A549 (cell line): ENCODE measurements around the gene MCM8. TPM values are rescaled to one million over a fixed set of nuclear protein-coding genes. Genes with fewer than 3 reads are reported as not detected.

Experiments
- ATAC-seq, 2 experiments: fragments of 200-7000 bp in 1 of 2; fragments of >200 bp in 1 of 2; cut with Nextera tagmentation in 1 of 2; cut with Tn5 transposase in 1 of 2; 3 replicates each; pipeline versions ENCODE4 v1.8.0 to v1.9.1; 2018 to 2020; ENCODE audit warnings: mild to moderate bottlenecking in 1 of 2, moderate library complexity in 1 of 2
- CTCF ChIA-PET: fragments of 300-600 bp; sonication (Branson Sonifier 250); formaldehyde crosslinking; extraction: SDS; loops from one replicate; lab custom pipeline; 2021; ENCODE audit warnings: antibody characterized with exemption, inconsistent platforms; lab: Yijun Ruan, JAX
- POLR2A ChIA-PET: fragments of 350-600 bp; formaldehyde crosslinking; extraction: SDS; loops from one replicate; lab custom pipeline; 2021; ENCODE audit warnings: antibody characterized with exemption, inconsistent platforms; lab: Yijun Ruan, JAX
- DNase-seq, 2 experiments: peaks; one replicate each; pipeline versions ENCODE4 v3.0.0 to v3.0.0-alpha.2; 2011 to 2016; ENCODE audit warnings: low read depth in 1 of 2, low spot score in 1 of 2
- FAIRE-seq: peaks from 2 replicates; lab custom pipeline; 2011; peaks lifted over from hg19 to GRCh38; lab: Jason Lieb, UNC
- H3K27ac ChIP-seq, 2 experiments: fragments of >200 bp; sonication (Bioruptor Twin); formaldehyde crosslinking; 3 replicates each; pipeline ENCODE4 v1.5.1; 2016 to 2017
- H3K4me1 ChIP-seq: fragments of >200 bp; sonication (Bioruptor Twin); formaldehyde crosslinking; 3 replicates; pipeline ENCODE4 v1.6.1; 2016
- H3K4me2 ChIP-seq: fragments of >200 bp; sonication (Bioruptor Twin); formaldehyde crosslinking; 3 replicates; pipeline ENCODE4 v1.6.1; 2016
- H3K4me3 ChIP-seq: fragments of >200 bp; sonication (Bioruptor Twin); formaldehyde crosslinking; 3 replicates; pipeline ENCODE4 v1.5.1; 2016
- H3K9me3 ChIP-seq: fragments of >200 bp; sonication (Bioruptor Twin); formaldehyde crosslinking; 3 replicates; pipeline ENCODE4 v1.6.1; 2016
- BHLHE40 ChIP-seq: IDR thresholded peaks from 2 replicates; pipeline ENCODE4 v1.6.1; 2012; ENCODE audit warnings: low read depth, low read length, inconsistent platforms
- CBX2 ChIP-seq: fragments of 200-600 bp; sonication (generic); IDR thresholded peaks from 2 replicates; pipeline ENCODE4 v1.6.1; 2016; ENCODE audit warnings: low read depth, mild to moderate bottlenecking, borderline replicate concordance
- CBX8 ChIP-seq: fragments of 200-600 bp; sonication (generic); IDR thresholded peaks from 2 replicates; pipeline ENCODE4 v1.6.1; 2016
- EHMT2 ChIP-seq: fragments of 200-600 bp; sonication (generic); IDR thresholded peaks from 2 replicates; pipeline ENCODE4 v1.6.1; 2016; ENCODE audit warnings: antibody characterized with exemption, low read depth, mild to moderate bottlenecking, moderate library complexity
- ELK1 ChIP-seq: fragments of 150-350 bp; IDR thresholded peaks from 2 replicates; pipeline ENCODE4 v1.6.1; 2014; ENCODE audit warnings: low read depth, mild to moderate bottlenecking, low read length
- FOSB ChIP-seq: fragments of 250-450 bp; sonication (Bioruptor Pico); IDR thresholded peaks from 2 replicates; pipeline ENCODE4 v1.5.0; 2020; ENCODE audit warnings: mild to moderate bottlenecking, moderate library complexity
- FOSL2 ChIP-seq, 2 experiments: fragments of 450-650 bp in 1 of 2; fragments of >200 bp in 1 of 2; sonication (Bioruptor Twin) in 1 of 2; formaldehyde crosslinking; IDR thresholded peaks; 2 replicates each; pipeline versions ENCODE4 v1.5.0 to v1.6.1; 2016 to 2020; ENCODE audit warnings: mild to moderate bottlenecking in 1 of 2, moderate library complexity in 1 of 2
- GATA3 ChIP-seq: IDR thresholded peaks from 2 replicates; pipeline ENCODE4 v1.6.1; 2012; ENCODE audit warnings: borderline replicate concordance
- HEYL ChIP-seq: fragments of 250-450 bp; sonication (Bioruptor Pico); IDR thresholded peaks from 2 replicates; pipeline ENCODE4 v1.8.0; 2021; ENCODE audit warnings: mild to moderate bottlenecking, moderate library complexity
- JUN ChIP-seq, 2 experiments: fragments of >200 bp; sonication (Bioruptor Twin); formaldehyde crosslinking; IDR thresholded peaks; 2 replicates in 1 of 2; 3 replicates in 1 of 2; pipeline ENCODE4 v1.6.1; 2016 to 2017
- KDM5A ChIP-seq: fragments of 200-600 bp; sonication (generic); IDR thresholded peaks from 2 replicates; pipeline ENCODE4 v1.6.1; 2016; ENCODE audit warnings: antibody characterized with exemption, mild to moderate bottlenecking
- MAFK ChIP-seq: fragments of 450-650 bp; IDR thresholded peaks from 2 replicates; pipeline ENCODE4 v1.6.1; 2014; ENCODE audit not compliant: partially characterized antibody
- MAX ChIP-seq: IDR thresholded peaks from 2 replicates; pipeline ENCODE4 v1.6.1; 2012
- MAZ ChIP-seq: fragments of 150-350 bp; IDR thresholded peaks from 2 replicates; pipeline ENCODE4 v1.6.1; 2014; ENCODE audit warnings: antibody characterized with exemption, low read depth, low read length, borderline replicate concordance
- MYC ChIP-seq: IDR thresholded peaks from 2 replicates; pipeline ENCODE4 v1.6.1; 2012; ENCODE audit warnings: mild to moderate bottlenecking, inconsistent platforms, low read length, improper control_type of control experiment, borderline replicate concordance
- NR3C1 ChIP-seq: fragments of >200 bp; sonication (Bioruptor Twin); formaldehyde crosslinking; IDR thresholded peaks from 3 replicates; pipeline ENCODE4 v1.6.1; 2017
- PBX3 ChIP-seq: IDR thresholded peaks from 2 replicates; pipeline ENCODE4 v1.6.1; 2012
- POLR2A ChIP-seq: IDR thresholded peaks from 2 replicates; pipeline ENCODE4 v1.6.1; 2012; ENCODE audit warnings: mild to moderate bottlenecking, low read length
- RARB ChIP-seq: fragments of 250-450 bp; sonication (Bioruptor Pico); IDR thresholded peaks from 2 replicates; pipeline ENCODE4 v1.8.0; 2021; ENCODE audit warnings: mild to moderate bottlenecking, moderate library complexity
- RNF2 ChIP-seq: fragments of 200-600 bp; sonication (generic); IDR thresholded peaks from 2 replicates; pipeline ENCODE4 v1.6.1; 2016; ENCODE audit warnings: low read depth, mild to moderate bottlenecking, antibody characterized with exemption, moderate library complexity, borderline replicate concordance
- SMC3 ChIP-seq: fragments of >200 bp; sonication (Bioruptor Twin); formaldehyde crosslinking; IDR thresholded peaks from 3 replicates; pipeline ENCODE4 v1.6.1; 2018; ENCODE audit warnings: inconsistent platforms
- USF2 ChIP-seq: fragments of 450-650 bp; IDR thresholded peaks from 2 replicates; pipeline ENCODE4 v1.6.1; 2014; ENCODE audit warnings: antibody characterized with exemption
- WGBS: methylation state at CpG from one replicate; pipeline ENCODE4 v1.1.6; 2017; ENCODE audit errors: missing lambda C conversion rate; 5-methylcytosine and 5-hydroxymethylcytosine counted together
- polyA plus RNA-seq, 4 experiments: library from polyadenylated mRNA; depleted of rRNA in 3 of 4; stranded (reverse); fragments of >200 nt; fragmentation: RNase III in 1 of 4; extraction: RNeasy Plus Mini Kit Qiagen cat#74134 plus additional on column Dnase treatment in 1 of 4; gene quantifications; 2 replicates in 3 of 4; 3 replicates in 1 of 4; pipeline ENCODE4 v1.2.3, GENCODE V29; 2011 to 2017
- TF ChIP-seq, protein P1 (sequence below): IDR thresholded peaks from 2 replicates; pipeline ENCODE4 v1.6.1; 2012; ENCODE audit warnings: low read depth, borderline replicate concordance
- TF ChIP-seq, protein P2 (sequence below): fragments of 200-600 bp; sonication (generic); IDR thresholded peaks from 2 replicates; pipeline ENCODE4 v1.6.1; 2016; ENCODE audit warnings: antibody characterized with exemption, mild to moderate bottlenecking, moderate library complexity

The MCM8 gene
- polyA plus RNA-seq, 2 of the 4 experiments (the other 2 are of a cell fraction), result 33.9 to 36.1 TPM

DNA sequence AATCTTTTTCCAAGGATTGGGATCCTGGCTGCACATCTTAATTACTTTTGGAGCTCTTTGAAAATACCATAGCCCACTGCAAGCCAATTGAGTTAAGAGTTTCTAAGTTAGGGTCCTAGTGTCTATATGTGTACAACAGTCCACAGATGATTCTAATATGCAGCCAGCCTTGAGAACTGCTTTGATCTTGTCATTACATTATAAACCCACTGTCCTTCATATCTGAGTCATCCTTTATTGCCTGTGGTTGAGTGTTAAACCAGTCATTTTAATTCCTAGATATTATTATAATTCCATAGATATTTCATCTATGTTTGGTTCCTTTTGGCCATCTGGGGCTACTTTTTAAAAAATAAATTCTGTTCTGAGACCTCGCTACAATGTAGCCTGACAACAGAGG lies 24.1 kb downstream of the MCM8 start:
- Histone ChIP-seq H3K9me3 (no peaks in the 10 kb centered on the region), H3K4me2 (peak overlapping the region; percentile 68; the same call in 1 of the 3 replicates), H3K27ac (peak overlapping the region; percentile 74 to 86), H3K4me1 (peaks cover 51% of the 10 kb centered on the region), H3K4me3 (no peak overlapping the region)
- no peak for ATAC-seq
- POLR2A ChIA-PET, result no interaction called here
- no peak for FAIRE-seq
- TF ChIP-seq, protein P1, sequence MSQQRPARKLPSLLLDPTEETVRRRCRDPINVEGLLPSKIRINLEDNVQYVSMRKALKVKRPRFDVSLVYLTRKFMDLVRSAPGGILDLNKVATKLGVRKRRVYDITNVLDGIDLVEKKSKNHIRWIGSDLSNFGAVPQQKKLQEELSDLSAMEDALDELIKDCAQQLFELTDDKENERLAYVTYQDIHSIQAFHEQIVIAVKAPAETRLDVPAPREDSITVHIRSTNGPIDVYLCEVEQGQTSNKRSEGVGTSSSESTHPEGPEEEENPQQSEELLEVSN, result no peak
- TF ChIP-seq EHMT2, result no peak
- no peak for TF ChIP-seq CBX8
- no peak for TF ChIP-seq RNF2
- TF ChIP-seq USF2, result no peak
- TF ChIP-seq HEYL, result no peak
- no peak for TF ChIP-seq MAX
- no peak for DNase-seq
- CTCF ChIA-PET, result interaction anchor here (0.8 to 1.4 kb wide), 5 partner anchors 9 to 770 kb away, joined by 3 to 6 read pairs (median 4); no protein-coding TSS in a partner anchor
- 92% methylated on average over 1 of the region's 1 CpG for WGBS

DNA sequence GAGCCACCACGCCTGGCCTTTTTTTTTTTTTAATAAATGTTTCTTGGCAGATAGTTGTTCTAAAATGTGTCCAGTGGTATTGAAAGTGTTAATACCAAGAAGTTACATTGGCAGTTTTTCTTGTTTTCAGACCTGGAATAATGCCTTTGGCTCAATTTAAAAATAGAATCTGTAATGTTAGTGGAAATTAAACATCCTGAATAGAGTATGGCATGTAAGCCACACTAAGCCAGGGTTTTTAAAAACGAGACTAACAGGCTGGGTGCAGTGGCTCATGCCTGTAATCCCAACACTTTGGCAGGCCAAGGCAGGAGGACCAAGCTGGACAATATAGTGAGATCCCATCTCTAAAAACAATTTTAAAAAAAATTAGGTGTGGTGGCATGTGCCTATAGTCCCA lies 25.3 kb downstream of the MCM8 start:
- DNase-seq (no peak), ATAC-seq (no peak), FAIRE-seq (no peak)
- ChIA-PET POLR2A (no interaction called here), CTCF (interaction anchor here (0.6 to 1.6 kb wide), 5 partner anchors 11 to 441 kb away, joined by 3 to 6 read pairs (median 3); no protein-coding TSS in a partner anchor)
- Histone ChIP-seq H3K9me3 (no peaks in the 10 kb centered on the region), H3K4me2 (no peak overlapping the region), H3K4me1 (peaks cover 39% of the 10 kb centered on the region), H3K4me3 (no peak overlapping the region), H3K27ac (0 out of 6 replicates have a peak overlapping the region, but pooled peaks of 1 of the 2 experiments have one; percentile 27)
- TF ChIP-seq USF2 (no peak), JUN (IDR thresholded peaks at IDR 0.05) (no peak)
- WGBS, result 77% methylated on average over 2 of the region's 2 CpGs

DNA sequence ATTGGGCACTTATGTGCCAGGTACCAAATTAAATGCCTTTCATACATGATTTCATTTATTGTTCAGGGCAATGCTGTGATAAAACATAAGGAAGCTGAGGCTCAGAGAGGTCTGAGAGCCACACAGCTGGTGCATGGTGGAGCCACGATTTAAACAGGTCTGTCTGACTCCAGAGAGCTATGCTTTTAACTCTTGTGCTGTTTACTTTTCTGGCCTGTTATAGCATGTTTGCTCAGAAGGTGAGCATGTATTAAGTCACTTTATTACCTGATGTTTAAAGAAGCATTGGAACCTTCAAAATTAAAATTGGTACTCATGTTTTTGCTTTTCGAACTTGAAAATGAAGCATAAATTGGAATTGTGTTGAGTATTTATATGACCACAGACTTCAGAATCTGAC lies 26.8 kb downstream of the MCM8 start:
- FAIRE-seq, result peak; percentile 94
- H3K27ac ChIP-seq, result no peak overlapping the region
- TF ChIP-seq FOSB (no peak), NR3C1 (no peak), GATA3 (no peak), PBX3 (no peak), FOSL2 (IDR thresholded peaks at IDR 0.05) (no peak), FOSL2 (CRISPR knock-in tag; IDR thresholded peaks at IDR 0.05) (no peak), BHLHE40 (no peak), KDM5A (no peak), MAFK (no peak), MAZ (no peak), CBX2 (no peak), HEYL (no peak), POLR2A (no peak), RARB (CRISPR knock-in tag) (no peak), SMC3 (no peak), ELK1 (no peak), MYC (no peak)
- TF ChIP-seq, protein P2, sequence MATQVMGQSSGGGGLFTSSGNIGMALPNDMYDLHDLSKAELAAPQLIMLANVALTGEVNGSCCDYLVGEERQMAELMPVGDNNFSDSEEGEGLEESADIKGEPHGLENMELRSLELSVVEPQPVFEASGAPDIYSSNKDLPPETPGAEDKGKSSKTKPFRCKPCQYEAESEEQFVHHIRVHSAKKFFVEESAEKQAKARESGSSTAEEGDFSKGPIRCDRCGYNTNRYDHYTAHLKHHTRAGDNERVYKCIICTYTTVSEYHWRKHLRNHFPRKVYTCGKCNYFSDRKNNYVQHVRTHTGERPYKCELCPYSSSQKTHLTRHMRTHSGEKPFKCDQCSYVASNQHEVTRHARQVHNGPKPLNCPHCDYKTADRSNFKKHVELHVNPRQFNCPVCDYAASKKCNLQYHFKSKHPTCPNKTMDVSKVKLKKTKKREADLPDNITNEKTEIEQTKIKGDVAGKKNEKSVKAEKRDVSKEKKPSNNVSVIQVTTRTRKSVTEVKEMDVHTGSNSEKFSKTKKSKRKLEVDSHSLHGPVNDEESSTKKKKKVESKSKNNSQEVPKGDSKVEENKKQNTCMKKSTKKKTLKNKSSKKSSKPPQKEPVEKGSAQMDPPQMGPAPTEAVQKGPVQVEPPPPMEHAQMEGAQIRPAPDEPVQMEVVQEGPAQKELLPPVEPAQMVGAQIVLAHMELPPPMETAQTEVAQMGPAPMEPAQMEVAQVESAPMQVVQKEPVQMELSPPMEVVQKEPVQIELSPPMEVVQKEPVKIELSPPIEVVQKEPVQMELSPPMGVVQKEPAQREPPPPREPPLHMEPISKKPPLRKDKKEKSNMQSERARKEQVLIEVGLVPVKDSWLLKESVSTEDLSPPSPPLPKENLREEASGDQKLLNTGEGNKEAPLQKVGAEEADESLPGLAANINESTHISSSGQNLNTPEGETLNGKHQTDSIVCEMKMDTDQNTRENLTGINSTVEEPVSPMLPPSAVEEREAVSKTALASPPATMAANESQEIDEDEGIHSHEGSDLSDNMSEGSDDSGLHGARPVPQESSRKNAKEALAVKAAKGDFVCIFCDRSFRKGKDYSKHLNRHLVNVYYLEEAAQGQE, result no peak
- H3K9me3 ChIP-seq, result no peaks in the 10 kb centered on the region
- H3K4me2 ChIP-seq, result no peak overlapping the region
- ChIA-PET CTCF (interaction anchor here (0.6 to 1.7 kb wide), 9 partner anchors 10 to 522 kb away, joined by 3 to 6 read pairs (median 3); no protein-coding TSS in a partner anchor), POLR2A (no interaction called here)
- WGBS, result 80% methylated on average over 2 of the region's 2 CpGs
- H3K4me3 ChIP-seq, result no peak overlapping the region
- DNase-seq, result no peak
- ATAC-seq, result no peak
- peaks cover 24% of the 10 kb centered on the region for H3K4me1 ChIP-seq
